Measurements from ENCODE around the gene RNF208.

The RNF208 gene

GRCh38 chr9:137175345-137175961 is 46.6 kb downstream of the RNF208 start:
- DNase-seq (ENCODE audit: low spot score), result no peak

DNA sequence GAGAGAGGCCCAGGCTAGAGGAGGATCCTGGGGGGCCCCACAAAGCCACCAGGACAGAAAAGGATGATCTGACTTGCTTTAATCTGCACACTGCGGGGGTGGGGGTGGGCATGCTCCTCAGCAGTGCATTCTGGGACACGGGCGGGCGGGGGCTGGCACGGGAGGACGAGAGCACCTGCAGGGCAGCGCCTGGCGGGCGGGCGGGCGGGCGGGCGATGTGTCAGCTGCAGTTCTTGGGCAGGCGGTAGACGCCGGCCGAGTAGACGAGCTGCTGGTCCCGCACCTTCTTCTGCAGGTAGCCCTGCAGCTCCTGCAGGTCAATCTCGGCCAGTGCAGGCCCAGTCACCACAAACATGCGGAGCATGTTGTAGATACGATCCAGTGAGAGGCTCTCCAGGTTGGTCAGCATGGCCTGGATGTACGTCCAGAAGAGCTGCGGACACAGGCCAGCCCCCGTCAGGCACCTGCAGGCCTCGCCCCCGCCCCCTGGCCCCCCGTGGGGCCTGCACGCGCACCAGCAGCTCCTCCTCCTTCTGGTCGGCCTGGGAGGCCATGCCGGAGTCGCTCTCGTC is 47.2 kb downstream of the RNF208 start:
- no peak for DNase-seq (ENCODE audit: low spot score)

DNA sequence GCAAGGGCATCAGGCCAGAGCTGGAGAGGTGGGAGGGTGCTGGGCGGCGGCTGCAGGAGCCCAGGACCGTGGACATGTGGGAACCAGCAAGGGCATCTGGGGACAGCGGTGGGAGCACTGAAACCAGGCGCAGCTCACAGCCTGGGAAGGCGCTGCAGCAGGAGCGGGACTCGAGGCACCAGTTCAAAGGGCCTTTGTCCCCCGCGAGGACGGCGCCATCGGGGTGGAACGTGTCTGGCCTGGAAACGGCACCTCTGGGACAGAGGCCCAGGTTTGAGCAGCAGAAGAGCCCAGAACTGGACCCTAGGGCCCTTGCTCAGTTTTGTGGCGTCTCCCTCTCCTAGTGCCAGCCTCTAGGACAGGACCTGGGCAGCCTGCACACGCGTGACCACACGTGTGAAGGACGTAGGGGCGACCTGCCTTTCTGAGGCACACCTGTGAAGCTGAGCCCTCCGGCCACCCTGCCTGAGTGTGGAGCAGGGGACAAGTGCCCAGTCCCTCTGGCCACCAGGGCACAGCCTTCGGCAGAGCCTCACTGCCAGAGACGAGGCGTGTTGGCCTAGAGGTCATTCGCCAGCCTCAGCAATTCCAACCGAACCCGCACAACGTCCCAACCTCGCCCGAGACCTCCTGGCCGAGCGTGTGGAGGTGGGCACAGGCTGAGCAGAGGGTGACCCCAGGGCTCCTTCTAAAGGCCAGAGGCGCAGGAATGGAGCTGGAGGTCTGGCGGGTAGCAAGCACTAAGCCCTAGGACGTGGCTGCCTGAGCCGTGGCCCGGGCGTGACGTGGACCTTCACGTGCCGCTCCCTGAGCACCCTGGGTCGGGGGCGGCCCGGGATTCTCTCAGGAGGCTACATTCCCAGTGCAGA is 48.0 kb downstream of the RNF208 start:
- DNase-seq (ENCODE audit: low spot score), result no peak

- DNase-seq (ENCODE audit: low spot score), result no peak
These were observed 48.9 kb downstream of the RNF208 start for GRCh38 chr9:137172901-137173795.

DNA sequence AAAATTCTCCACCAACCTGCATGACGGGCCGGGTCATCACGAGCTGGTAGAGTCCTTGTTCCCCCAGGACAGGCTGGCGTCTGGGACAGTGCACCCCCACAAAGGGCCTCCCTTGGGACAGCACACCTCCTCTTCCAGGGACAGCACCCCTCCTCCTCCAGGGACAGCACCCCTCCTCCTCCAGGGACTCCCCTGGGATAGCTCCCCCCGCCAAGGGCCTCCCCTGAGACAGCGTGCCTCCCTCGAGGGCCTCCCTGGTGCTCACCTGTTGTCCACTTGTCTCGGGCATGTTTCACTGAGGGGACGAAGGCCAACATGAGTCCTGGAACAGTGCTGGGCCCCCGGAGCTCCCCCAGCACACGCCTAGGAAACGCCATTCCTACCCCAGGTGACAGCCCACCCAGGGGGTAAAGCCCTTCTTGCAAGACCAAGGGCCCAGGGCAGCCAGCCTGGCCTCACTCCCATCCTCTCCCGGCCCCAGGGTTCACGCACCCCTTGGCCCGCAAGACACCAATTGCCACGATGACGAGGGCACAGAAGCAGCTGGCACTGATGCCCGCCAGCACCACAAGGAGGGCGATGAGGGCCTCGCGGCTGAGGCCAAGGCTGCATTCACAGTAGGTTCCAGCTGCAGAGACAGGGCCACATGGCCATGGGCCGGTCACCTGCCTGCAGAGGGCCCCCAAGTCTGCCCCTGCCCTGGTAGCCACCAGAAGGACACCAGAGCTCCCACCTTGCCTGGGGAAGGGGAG is 50.7 kb downstream of the RNF208 start:
- no peak for DNase-seq (ENCODE audit: low spot score)

GRCh38 chr9:137170486-137171148 is 51.4 kb downstream of the RNF208 start:
- DNase-seq (ENCODE audit: low spot score), result no peak

Measured in germinal center (tissue), 1 donor.